Measurements from ENCODE around the gene ATCAY. TPM values are rescaled to one million over a fixed set of nuclear protein-coding genes. Genes with fewer than 3 reads are reported as not detected.
"Not testable (repeated sequence)": the region's sequence is repeated elsewhere in the genome, so short reads cannot be mapped to it uniquely, and the experiment has no call there.

The ATCAY gene
- polyA plus RNA-seq, 1 donor: 5.4 TPM

GRCh38 chr19:3919793-3920192 lies 39.3 kb downstream of the ATCAY start:
- Histone ChIP-seq H3K27ac (ENCODE audit: low read length) (no peak overlapping the region), H3K27me3 (ENCODE audit: control insufficient read depth, insufficient read depth, low read length) (no peaks in the 10 kb centered on the region), H3K36me3 (ENCODE audit: control insufficient read depth, insufficient read depth, low read length) (no peaks in the 10 kb centered on the region), H3K4me1 (ENCODE audit: control insufficient read depth, insufficient read depth, low read length) (no peaks in the 10 kb centered on the region), H3K4me3 (ENCODE audit: low read length) (no peak overlapping the region), H3K9me3 (ENCODE audit: control insufficient read depth, low read depth, low read length) (peaks cover 16% of the 10 kb centered on the region)
- WGBS (ENCODE audit: insufficient coverage, low lambda C conversion rate): no CpG with 5 or more reads among the region's 8 CpGs
- no peak for DNase-seq

- no peaks in the 10 kb centered on the region for H3K27me3 ChIP-seq (ENCODE audit: control insufficient read depth, insufficient read depth, low read length)
- no peak for DNase-seq
- no peak overlapping the region for H3K27ac ChIP-seq (ENCODE audit: low read length)
- no peaks in the 10 kb centered on the region for H3K36me3 ChIP-seq (ENCODE audit: control insufficient read depth, insufficient read depth, low read length)
- peaks cover 20% of the 10 kb centered on the region for H3K9me3 ChIP-seq (ENCODE audit: control insufficient read depth, low read depth, low read length)
- H3K4me3 ChIP-seq (ENCODE audit: low read length): no peak overlapping the region
- H3K4me1 ChIP-seq (ENCODE audit: control insufficient read depth, insufficient read depth, low read length): no peaks in the 10 kb centered on the region
These were observed 42.7 kb downstream of the ATCAY start for GRCh38 chr19:3923096-3923758.

- 40% methylated on average over 1 of the region's 1 CpG for WGBS (ENCODE audit: insufficient coverage, low lambda C conversion rate)
These were observed 43.4 kb downstream of the ATCAY start for GRCh38 chr19:3923912-3924311.

GRCh38 chr19:3931041-3931440 lies 50.6 kb downstream of the ATCAY start:
- Histone ChIP-seq H3K9me3 (ENCODE audit: control insufficient read depth, low read depth, low read length) (peaks cover 9% of the 10 kb centered on the region), H3K36me3 (ENCODE audit: control insufficient read depth, insufficient read depth, low read length) (no peaks in the 10 kb centered on the region), H3K27ac (ENCODE audit: low read length) (no peak overlapping the region), H3K4me1 (ENCODE audit: control insufficient read depth, insufficient read depth, low read length) (no peaks in the 10 kb centered on the region), H3K4me3 (ENCODE audit: low read length) (no peak overlapping the region), H3K27me3 (ENCODE audit: control insufficient read depth, insufficient read depth, low read length) (peaks cover 35% of the 10 kb centered on the region)
- no peak for DNase-seq
- WGBS (ENCODE audit: insufficient coverage, low lambda C conversion rate): no CpG with 5 or more reads among the region's 8 CpGs

More at GRCh38 chr19:3923912-3924311, 43.4 kb downstream of the ATCAY start:
- no peak overlapping the region for H3K4me3 ChIP-seq (ENCODE audit: low read length)
- no peaks in the 10 kb centered on the region for H3K4me1 ChIP-seq (ENCODE audit: control insufficient read depth, insufficient read depth, low read length)
- H3K27ac ChIP-seq (ENCODE audit: low read length): no peak overlapping the region
- H3K9me3 ChIP-seq (ENCODE audit: control insufficient read depth, low read depth, low read length): peaks cover 20% of the 10 kb centered on the region
- no peaks in the 10 kb centered on the region for H3K36me3 ChIP-seq (ENCODE audit: control insufficient read depth, insufficient read depth, low read length)
- H3K27me3 ChIP-seq (ENCODE audit: control insufficient read depth, insufficient read depth, low read length): no peaks in the 10 kb centered on the region
- no peak for DNase-seq

GRCh38 chr19:3932931-3933810 lies 52.7 kb downstream of the ATCAY start, which contains the start of gene NMRK2:
TSS of gene NMRK2 (plus strand) at chr19:3933069. CDS start at chr19:3933672, 603 bp downstream.
- peaks cover 35% of the 10 kb centered on the region for H3K27me3 ChIP-seq (ENCODE audit: control insufficient read depth, insufficient read depth, low read length)
- peaks cover 6% of the 10 kb centered on the region for H3K9me3 ChIP-seq (ENCODE audit: control insufficient read depth, low read depth, low read length)
- no CpG with 5 or more reads among the region's 51 CpGs for WGBS (ENCODE audit: insufficient coverage, low lambda C conversion rate)
- H3K4me1 ChIP-seq (ENCODE audit: control insufficient read depth, insufficient read depth, low read length): no peaks in the 10 kb centered on the region
- no peak within 1 kb of the TSS for H3K27ac ChIP-seq (ENCODE audit: low read length)
- DNase-seq: peak in 1 of 2 donors; percentile 27
- H3K36me3 ChIP-seq (ENCODE audit: control insufficient read depth, insufficient read depth, low read length): no peaks in the 10 kb centered on the region
- H3K4me3 ChIP-seq (ENCODE audit: low read length): no peak within 1 kb of the TSS

- peaks cover 10% of the 10 kb centered on the region for H3K9me3 ChIP-seq (ENCODE audit: control insufficient read depth, low read depth, low read length)
- no peak for DNase-seq
- peaks cover 33% of the 10 kb centered on the region for H3K27me3 ChIP-seq (ENCODE audit: control insufficient read depth, insufficient read depth, low read length)
- no peak overlapping the region for H3K27ac ChIP-seq (ENCODE audit: low read length)
- no peak overlapping the region for H3K4me3 ChIP-seq (ENCODE audit: low read length)
- H3K36me3 ChIP-seq (ENCODE audit: control insufficient read depth, insufficient read depth, low read length): no peaks in the 10 kb centered on the region
- no CpG with 5 or more reads among the region's 29 CpGs for WGBS (ENCODE audit: insufficient coverage, low lambda C conversion rate)
- H3K4me1 ChIP-seq (ENCODE audit: control insufficient read depth, insufficient read depth, low read length): no peaks in the 10 kb centered on the region
These were observed 56.3 kb downstream of the ATCAY start for GRCh38 chr19:3936506-3937442.

GRCh38 chr19:3938300-3938950 lies 57.9 kb downstream of the ATCAY start:
- not testable (repeated sequence) for H3K27ac ChIP-seq (ENCODE audit: low read length); DNase-seq; H3K4me3 ChIP-seq (ENCODE audit: low read length); H3K36me3 ChIP-seq (ENCODE audit: control insufficient read depth, insufficient read depth, low read length); H3K4me1 ChIP-seq (ENCODE audit: control insufficient read depth, insufficient read depth, low read length); H3K9me3 ChIP-seq (ENCODE audit: control insufficient read depth, low read depth, low read length)
- peaks cover 21% of the 10 kb centered on the region for H3K27me3 ChIP-seq (ENCODE audit: control insufficient read depth, insufficient read depth, low read length)
- WGBS (ENCODE audit: insufficient coverage, low lambda C conversion rate): no CpG with 5 or more reads among the region's 22 CpGs

GRCh38 chr19:3942790-3943409 lies 62.4 kb downstream of the ATCAY start:
- WGBS (ENCODE audit: insufficient coverage, low lambda C conversion rate): no CpG with 5 or more reads among the region's 8 CpGs
- Histone ChIP-seq H3K36me3 (ENCODE audit: control insufficient read depth, insufficient read depth, low read length) (no peaks in the 10 kb centered on the region), H3K27ac (ENCODE audit: low read length) (no peak overlapping the region), H3K4me3 (ENCODE audit: low read length) (no peak overlapping the region), H3K4me1 (ENCODE audit: control insufficient read depth, insufficient read depth, low read length) (no peaks in the 10 kb centered on the region), H3K9me3 (ENCODE audit: control insufficient read depth, low read depth, low read length) (peaks cover 4% of the 10 kb centered on the region), H3K27me3 (ENCODE audit: control insufficient read depth, insufficient read depth, low read length) (no peaks in the 10 kb centered on the region)
- no peak for DNase-seq

- WGBS (ENCODE audit: insufficient coverage, low lambda C conversion rate): no CpG with 5 or more reads among the region's 11 CpGs
- Histone ChIP-seq H3K4me3 (ENCODE audit: low read length) (no peak overlapping the region), H3K27me3 (ENCODE audit: control insufficient read depth, insufficient read depth, low read length) (no peaks in the 10 kb centered on the region), H3K27ac (ENCODE audit: low read length) (no peak overlapping the region), H3K9me3 (ENCODE audit: control insufficient read depth, low read depth, low read length) (no peaks in the 10 kb centered on the region), H3K4me1 (ENCODE audit: control insufficient read depth, insufficient read depth, low read length) (no peaks in the 10 kb centered on the region), H3K36me3 (ENCODE audit: control insufficient read depth, insufficient read depth, low read length) (no peaks in the 10 kb centered on the region)
- DNase-seq: no peak
These were observed 63.7 kb downstream of the ATCAY start for GRCh38 chr19:3944018-3944721.

Measured in large intestine (tissue), 3 donors.